Stimulated activated effector memory CD8-positive, alpha-beta T cell treated with anti-CD3 and anti-CD28 coated beads, Interleukin-12 subunit alpha, Interleukin-12 subunit beta, amount 100 ng/mL, for 72 hours (primary cell): Measurements from ENCODE around the gene CD8B.
A peak's percentile ranks its signal among the peaks of the same experiment; 100 is the strongest.
"Not testable (repeated sequence)": the region's sequence is repeated elsewhere in the genome, so short reads cannot be mapped to it uniquely, and the experiment has no call there.

Source experiments
- ATAC-seq: fragments of 150-1000 bp; cut with Tn5 transposase; 2 replicates; pipeline ENCODE4 v1.10.0; 2021
- DNase-seq, 2 donors: peaks; one replicate each; pipeline ENCODE4 v3.0.0; 2021 to 2022; ENCODE audit warnings: low spot score in 2 of 2
- H3K27ac Mint-ChIP-seq: one replicate; pipeline ENCODE4 v1.8.0; 2022; ENCODE audit warnings: mild to moderate bottlenecking, mixed read lengths
- H3K36me3 Mint-ChIP-seq: one replicate; pipeline ENCODE4 v1.8.0; 2022; ENCODE audit warnings: mild to moderate bottlenecking, mixed read lengths
- H3K4me1 Mint-ChIP-seq: one replicate; pipeline ENCODE4 v1.8.0; 2022; ENCODE audit warnings: mixed read lengths
- H3K4me3 Mint-ChIP-seq: one replicate; pipeline ENCODE4 v1.8.0; 2022; ENCODE audit warnings: mild to moderate bottlenecking, mixed read lengths
- H3K9me3 Mint-ChIP-seq: one replicate; pipeline ENCODE4 v1.8.0; 2022; ENCODE audit warnings: mixed read lengths

CD8B gene

GRCh38 chr2:86861628-86862379 lies at the start of gene CD8B:
Gene CD8B (minus strand): TSS chr2:86861886. CDS start chr2:86861865, 21 bp downstream.
- not testable (repeated sequence) for DNase-seq, H3K9me3 Mint-ChIP-seq
- peak within 1 kb of the TSS; percentile 87 for H3K27ac Mint-ChIP-seq
- peak within 1 kb of the TSS; percentile 76 for H3K4me3 Mint-ChIP-seq
- H3K36me3 Mint-ChIP-seq = peaks cover 14% of the 10 kb centered on the region
- ATAC-seq = peak; percentile 55
- peaks cover 14% of the 10 kb centered on the region for H3K4me1 Mint-ChIP-seq

GRCh38 chr2:86905868-86906267 lies 44.2 kb upstream of the CD8B start:
- H3K4me1 Mint-ChIP-seq, DNase-seq, H3K4me3 Mint-ChIP-seq, H3K27ac Mint-ChIP-seq, ATAC-seq, H3K9me3 Mint-ChIP-seq, H3K36me3 Mint-ChIP-seq: not testable (repeated sequence)

- not testable (repeated sequence) for H3K36me3 Mint-ChIP-seq, DNase-seq, H3K9me3 Mint-ChIP-seq, H3K4me1 Mint-ChIP-seq, H3K27ac Mint-ChIP-seq, H3K4me3 Mint-ChIP-seq, ATAC-seq
Measured at GRCh38 chr2:86900687-86901086, 39.0 kb upstream of the CD8B start.

- ATAC-seq, DNase-seq, H3K36me3 Mint-ChIP-seq, H3K4me3 Mint-ChIP-seq, H3K27ac Mint-ChIP-seq, H3K4me1 Mint-ChIP-seq, H3K9me3 Mint-ChIP-seq: not testable (repeated sequence)
Measured at GRCh38 chr2:86886026-86886425, 24.3 kb upstream of the CD8B start.

GRCh38 chr2:86882865-86883264 lies 21.2 kb upstream of the CD8B start:
- H3K9me3 Mint-ChIP-seq, DNase-seq, H3K36me3 Mint-ChIP-seq, H3K4me3 Mint-ChIP-seq, H3K4me1 Mint-ChIP-seq, ATAC-seq, H3K27ac Mint-ChIP-seq: not testable (repeated sequence)

- not testable (repeated sequence) for H3K27ac Mint-ChIP-seq, ATAC-seq, H3K4me3 Mint-ChIP-seq, DNase-seq, H3K4me1 Mint-ChIP-seq, H3K9me3 Mint-ChIP-seq, H3K36me3 Mint-ChIP-seq
Measured at GRCh38 chr2:86882118-86882665, 20.5 kb upstream of the CD8B start.

- not testable (repeated sequence) for ATAC-seq
Measured at GRCh38 chr2:86878986-86879385, 17.3 kb upstream of the CD8B start.

GRCh38 chr2:86870941-86871340 lies 9.3 kb upstream of the CD8B start:
- ATAC-seq = peak; percentile 98
- not testable (repeated sequence) for H3K9me3 Mint-ChIP-seq, H3K36me3 Mint-ChIP-seq, DNase-seq, H3K4me3 Mint-ChIP-seq, H3K4me1 Mint-ChIP-seq, H3K27ac Mint-ChIP-seq

More at GRCh38 chr2:86878986-86879385, 17.3 kb upstream of the CD8B start:
- not testable (repeated sequence) for DNase-seq, H3K9me3 Mint-ChIP-seq, H3K4me1 Mint-ChIP-seq, H3K4me3 Mint-ChIP-seq, H3K27ac Mint-ChIP-seq, H3K36me3 Mint-ChIP-seq

GRCh38 chr2:86868895-86869468 lies 7.3 kb upstream of the CD8B start:
- H3K4me3 Mint-ChIP-seq, ATAC-seq, H3K27ac Mint-ChIP-seq, DNase-seq, H3K4me1 Mint-ChIP-seq, H3K36me3 Mint-ChIP-seq, H3K9me3 Mint-ChIP-seq: not testable (repeated sequence)

GRCh38 chr2:86862380-86862703 lies 656 bp upstream of the CD8B start:
- H3K36me3 Mint-ChIP-seq, H3K9me3 Mint-ChIP-seq, DNase-seq: not testable (repeated sequence)
- H3K27ac Mint-ChIP-seq = peak overlapping the region; percentile 52
- peaks cover 14% of the 10 kb centered on the region for H3K4me1 Mint-ChIP-seq
- H3K4me3 Mint-ChIP-seq = peak overlapping the region; percentile 76
- peak; percentile 5 for ATAC-seq

GRCh38 chr2:86861175-86861574 lies 511 bp downstream of the CD8B start:
- ATAC-seq = peak; percentile 53
- H3K27ac Mint-ChIP-seq = peak overlapping the region; percentile 87
- peaks cover 15% of the 10 kb centered on the region for H3K36me3 Mint-ChIP-seq
- not testable (repeated sequence) for H3K9me3 Mint-ChIP-seq, DNase-seq
- peaks cover 14% of the 10 kb centered on the region for H3K4me1 Mint-ChIP-seq
- H3K4me3 Mint-ChIP-seq = peak overlapping the region; percentile 76

- peaks cover 14% of the 10 kb centered on the region for H3K4me1 Mint-ChIP-seq
- ATAC-seq = peak; percentile 38
- H3K4me3 Mint-ChIP-seq = peak overlapping the region; percentile 76
- H3K36me3 Mint-ChIP-seq = peaks cover 20% of the 10 kb centered on the region
- not testable (repeated sequence) for DNase-seq, H3K9me3 Mint-ChIP-seq
- peak overlapping the region; percentile 87 for H3K27ac Mint-ChIP-seq
Measured at GRCh38 chr2:86860573-86860972, 1.1 kb downstream of the CD8B start.

GRCh38 chr2:86857688-86858087 lies 4.0 kb downstream of the CD8B start:
- Mint-ChIP-seq H3K36me3 (peaks cover 37% of the 10 kb centered on the region), H3K27ac (peak overlapping the region; percentile 74), H3K4me3 (peak overlapping the region; percentile 38)
- not testable (repeated sequence) for DNase-seq, ATAC-seq, H3K9me3 Mint-ChIP-seq, H3K4me1 Mint-ChIP-seq

GRCh38 chr2:86856498-86856897 lies 5.2 kb downstream of the CD8B start:
- H3K4me3 Mint-ChIP-seq, H3K9me3 Mint-ChIP-seq, H3K27ac Mint-ChIP-seq, ATAC-seq: not testable (repeated sequence)
- DNase-seq = peak in 1 of 2 donors; percentile 47
- peaks cover 42% of the 10 kb centered on the region for H3K36me3 Mint-ChIP-seq
- peaks cover 10% of the 10 kb centered on the region for H3K4me1 Mint-ChIP-seq

GRCh38 chr2:86855981-86856380 lies 5.7 kb downstream of the CD8B start:
- not testable (repeated sequence) for DNase-seq, H3K9me3 Mint-ChIP-seq, ATAC-seq, H3K27ac Mint-ChIP-seq
- Mint-ChIP-seq H3K4me1 (peaks cover 13% of the 10 kb centered on the region), H3K4me3 (peak overlapping the region; percentile 28), H3K36me3 (peaks cover 47% of the 10 kb centered on the region)

- H3K9me3 Mint-ChIP-seq, DNase-seq, H3K4me1 Mint-ChIP-seq, H3K4me3 Mint-ChIP-seq: not testable (repeated sequence)
- peak overlapping the region; percentile 40 for H3K27ac Mint-ChIP-seq
- peak; percentile 35 for ATAC-seq
- H3K36me3 Mint-ChIP-seq = peaks cover 61% of the 10 kb centered on the region
Measured at GRCh38 chr2:86851581-86851980, 10.1 kb downstream of the CD8B start.
